Measurements from ENCODE around the gene FAAP24.
"Not testable (repeated sequence)": the region's sequence is repeated elsewhere in the genome, so short reads cannot be mapped to it uniquely, and the experiment has no call there.

Gene FAAP24

GRCh38 chr19:32971715-32972540 is at the start of gene FAAP24, which contains the start of gene CEP89:
Gene FAAP24, plus strand, starts transcription at chr19:32972242. Its CDS starts 955 bp downstream, at chr19:32973197.
Gene CEP89, minus strand, starts transcription at chr19:32971958. Its CDS starts 84 bp downstream, at chr19:32971874.
- DNase-seq: peak; percentile 98

- no peak for DNase-seq
Measured at GRCh38 chr19:32924200-32924599, 47.8 kb upstream of the FAAP24 start.

GRCh38 chr19:32928806-32929205 is 43.2 kb upstream of the FAAP24 start:
- DNase-seq: no peak

GRCh38 chr19:32930567-32930966 is 41.5 kb upstream of the FAAP24 start:
- no peak for DNase-seq

GRCh38 chr19:32933571-32933970 is 38.5 kb upstream of the FAAP24 start:
- no peak for DNase-seq

GRCh38 chr19:32935629-32936028 is 36.4 kb upstream of the FAAP24 start:
- no peak for DNase-seq

- DNase-seq: no peak
Measured at GRCh38 chr19:32936065-32936464, 36.0 kb upstream of the FAAP24 start.

GRCh38 chr19:32941273-32941672 is 30.8 kb upstream of the FAAP24 start:
- DNase-seq: not testable (repeated sequence)

GRCh38 chr19:32945260-32945659 is 26.8 kb upstream of the FAAP24 start:
- no peak for DNase-seq

- DNase-seq: no peak
Measured at GRCh38 chr19:32966750-32967149, 5.3 kb upstream of the FAAP24 start.

- DNase-seq: no peak
Measured at GRCh38 chr19:32969549-32969948, 2.5 kb upstream of the FAAP24 start.

GRCh38 chr19:32971012-32971595 is 938 bp upstream of the FAAP24 start:
- no peak for DNase-seq

- DNase-seq: peak; percentile 80
Measured at GRCh38 chr19:32976223-32976805, 4.3 kb downstream of the FAAP24 start.

GRCh38 chr19:32977280-32977679 is 5.2 kb downstream of the FAAP24 start:
- DNase-seq: no peak

- DNase-seq: not testable (repeated sequence)
Measured at GRCh38 chr19:32977813-32978212, 5.8 kb downstream of the FAAP24 start.

GRCh38 chr19:32979807-32980206 is 7.8 kb downstream of the FAAP24 start:
- DNase-seq: not testable (repeated sequence)

- not testable (repeated sequence) for DNase-seq
Measured at GRCh38 chr19:32982488-32982887, 10.4 kb downstream of the FAAP24 start.

- DNase-seq: not testable (repeated sequence)
Measured at GRCh38 chr19:32988254-32988653, 16.2 kb downstream of the FAAP24 start.

GRCh38 chr19:32988724-32989123 is 16.7 kb downstream of the FAAP24 start:
- no peak for DNase-seq

GRCh38 chr19:32995966-32996365 is 23.9 kb downstream of the FAAP24 start:
- DNase-seq: not testable (repeated sequence)

- DNase-seq: not testable (repeated sequence)
Measured at GRCh38 chr19:32997061-32997464, 25.0 kb downstream of the FAAP24 start.

- no peak for DNase-seq
Measured at GRCh38 chr19:32997716-32998355, 25.8 kb downstream of the FAAP24 start.

- no peak for DNase-seq
Measured at GRCh38 chr19:32998722-32999121, 26.7 kb downstream of the FAAP24 start.
